GM12878 (cell line): Measurements from ENCODE around the gene ACVR1B. TPM values are rescaled to one million over a fixed set of nuclear protein-coding genes. Genes with fewer than 3 reads are reported as not detected.

Experiments used
- ATAC-seq: fragments of 200-7000 bp; cut with Tn5 transposase; 3 replicates; pipeline ENCODE4 v1.9.1; 2020; ENCODE audit warnings: mild to moderate bottlenecking, moderate library complexity
- BruUV-seq: library from RNA; stranded (reverse); fragments of 400-500 nt; replicated peaks from 2 replicates; lab custom pipeline; 2021; lab: Mats Ljungman, UMichigan
- CTCF ChIA-PET: fragments of 300-600 bp; sonication (Branson Sonifier 250); formaldehyde crosslinking; extraction: SDS; loops from one replicate; lab custom pipeline; 2021; ENCODE audit warnings: inconsistent platforms; lab: Yijun Ruan, JAX
- POLR2A ChIA-PET: fragments of 350-600 bp; formaldehyde crosslinking; extraction: SDS; loops from one replicate; lab custom pipeline; 2021; ENCODE audit warnings: inconsistent platforms; lab: Charles Lee
- RAD21 ChIA-PET: fragments of 300-600 bp; sonication (Branson Sonifier 250); formaldehyde crosslinking; loops from one replicate; lab custom pipeline; 2023; ENCODE audit warnings: antibody characterized with exemption; ENCODE audit not compliant: unreplicated experiment; lab: Charles Lee
- SMC1A ChIA-PET: fragments of 300-600 bp; sonication (Branson Sonifier 250); formaldehyde crosslinking; loops from one replicate; lab custom pipeline; 2023; ENCODE audit not compliant: unreplicated experiment, uncharacterized antibody; lab: Charles Lee
- DNase-seq: peaks from one replicate; pipeline ENCODE4 v3.0.0-alpha.2; 2011; ENCODE audit warnings: low read depth, low spot score
- FAIRE-seq: peaks from 3 replicates; lab custom pipeline; 2011; peaks lifted over from hg19 to GRCh38; lab: Jason Lieb, UNC
- H2AFZ ChIP-seq: 2 replicates; pipeline ENCODE4 v1.6.0; 2011; ENCODE audit warnings: low read depth, low read length, control low read depth; ENCODE audit not compliant: control insufficient read depth
- H3K27ac ChIP-seq: 2 replicates; pipeline ENCODE4 v1.5.1; 2011; ENCODE audit warnings: control low read depth; ENCODE audit not compliant: control insufficient read depth, insufficient read depth
- H3K27me3 ChIP-seq, 2 experiments: replicated peaks in 1 of 2; 2 replicates each; pipeline versions ENCODE4 v1.6.0 to v1.6.1; 2011; ENCODE audit warnings: low read length in 1 of 2; ENCODE audit not compliant: control insufficient read depth in 2 of 2, insufficient read depth in 2 of 2
- H3K36me3 ChIP-seq, 2 experiments: 2 replicates each; pipeline ENCODE4 v1.5.1; 2011; ENCODE audit warnings: low read length in 1 of 2; ENCODE audit not compliant: control insufficient read depth in 2 of 2, insufficient read depth in 2 of 2
- H3K4me1 ChIP-seq: 2 replicates; pipeline ENCODE4 v1.6.1; 2011; ENCODE audit warnings: mild to moderate bottlenecking, low read length, moderate library complexity, mixed read lengths; ENCODE audit not compliant: control insufficient read depth, insufficient read depth
- H3K4me2 ChIP-seq: 2 replicates; pipeline ENCODE4 v1.6.0; 2011; ENCODE audit warnings: control low read depth; ENCODE audit not compliant: control insufficient read depth, insufficient read depth
- H3K4me3 ChIP-seq: fragments of 200-600 bp; sonication (generic); 2 replicates; pipeline ENCODE4 v1.5.1; 2016
- H3K79me2 ChIP-seq: 2 replicates; pipeline ENCODE4 v1.6.0; 2011; ENCODE audit warnings: low read length; ENCODE audit not compliant: control insufficient read depth, insufficient read depth
- H3K9ac ChIP-seq: 2 replicates; pipeline ENCODE4 v1.8.0; 2011; ENCODE audit warnings: low read length, control low read depth, mixed read lengths; ENCODE audit not compliant: control insufficient read depth, insufficient read depth
- H3K9me3 ChIP-seq: replicated peaks from 3 replicates; pipeline ENCODE4 v1.5.1; 2011; ENCODE audit warnings: mild to moderate bottlenecking, low read length; ENCODE audit not compliant: control insufficient read depth, insufficient read depth
- H4K20me1 ChIP-seq: 2 replicates; pipeline ENCODE4 v1.6.0; 2011; ENCODE audit not compliant: control insufficient read depth, insufficient read depth
- BHLHE40 ChIP-seq, 2 experiments: fragments of 450-650 bp in 1 of 2; IDR thresholded peaks; 2 replicates each; pipeline ENCODE4 v1.6.1; 2011 to 2017; ENCODE audit warnings: low read depth in 2 of 2, borderline replicate concordance in 1 of 2, improper control_type of control experiment in 1 of 2, low read length in 1 of 2, mild to moderate bottlenecking in 1 of 2
- IKZF1 ChIP-seq: fragments of 450-650 bp; conservative IDR thresholded peaks from 2 replicates; pipeline ENCODE4 v1.6.1; 2017; ENCODE audit warnings: antibody characterized with exemption, mild to moderate bottlenecking
- NFYA ChIP-seq: IDR thresholded peaks from 2 replicates; pipeline ENCODE4 v1.6.1; 2011; ENCODE audit warnings: low read depth, mild to moderate bottlenecking, low read length, improper control_type of control experiment, borderline replicate concordance
- NR2C2 ChIP-seq: IDR thresholded peaks from 2 replicates; pipeline ENCODE4 v1.6.1; 2011; ENCODE audit warnings: borderline replicate concordance, low read depth; ENCODE audit not compliant: control insufficient read depth, insufficient read length
- RB1 ChIP-seq: fragments of 450-650 bp; formaldehyde crosslinking; IDR thresholded peaks from 2 replicates; pipeline ENCODE4 v1.6.1; 2017; ENCODE audit warnings: mild to moderate bottlenecking, borderline replicate concordance
- TCF3 ChIP-seq: IDR thresholded peaks from 2 replicates; pipeline ENCODE4 v1.6.1; 2012; ENCODE audit warnings: low read depth, mild to moderate bottlenecking, low read length, borderline replicate concordance; ENCODE audit not compliant: insufficient read depth
- WGBS: methylation state at CpG from one replicate; pipeline ENCODE4 v1.1.6; 2016; ENCODE audit warnings: low lambda C conversion rate; ENCODE audit not compliant: insufficient replicate concordance, insufficient coverage; ENCODE audit errors: missing lambda C conversion rate; 5-methylcytosine and 5-hydroxymethylcytosine counted together
- in situ Hi-C: fragments of 300-500 bp; cut with MboI; formaldehyde crosslinking; loops from 9 replicates; pipeline ENCODE4 v1.14.3; 2018; ENCODE audit warnings: mixed read lengths
- intact Hi-C: fragments of 100-400 bp; cut with micrococcal nuclease; formaldehyde crosslinking; loops from one replicate; pipeline ENCODE4 v1.14.2; 2022; ENCODE audit not compliant: unreplicated experiment
- polyA plus RNA-seq, 11 experiments: library from polyadenylated mRNA; depleted of rRNA in 4 of 11; unstranded in 6 of 11; stranded (reverse) in 5 of 11; fragments of >200 nt; fragmentation: Nextera tagmentation in 4 of 11; fragmentation: Illumina TruSeq in 1 of 11; extraction: Ambion mirVana in 4 of 11; extraction: Trizol in 1 of 11; gene quantifications; 1 replicate in 1 of 11; 2 replicates in 10 of 11; pipeline versions ENCODE4 v1.2.1 to v1.2.3, GENCODE V29; 2011 to 2016; ENCODE audit warnings: inconsistent platforms in 2 of 11, missing spikeins in 2 of 11, low read depth in 1 of 11
- total RNA-seq, 4 experiments: library from RNA; depleted of rRNA in 3 of 4; stranded (reverse); fragments of >200 nt in 3 of 4; fragmentation: Illumina TruSeq in 1 of 4; extraction: Trizol in 1 of 4; gene quantifications; 2 replicates each; pipeline versions ENCODE4 v1.2.1 to v1.2.3, GENCODE V29; 2013 to 2021
- TF ChIP-seq, protein P1 (sequence below), 3 experiments: IDR thresholded peaks in 2 of 3; conservative IDR thresholded peaks in 1 of 3; 2 replicates each; pipeline ENCODE4 v1.5.1; 2011; ENCODE audit warnings: low read depth in 3 of 3, low read length in 3 of 3, mild to moderate bottlenecking in 3 of 3, control low read depth in 2 of 3, moderate library complexity in 2 of 3, inconsistent platforms in 1 of 3, mixed read lengths in 1 of 3; ENCODE audit not compliant: control insufficient read depth in 2 of 3, insufficient read depth in 1 of 3; ENCODE audit errors: extremely low read depth in 1 of 3

The ACVR1B gene
- total and polyA plus RNA-seq, 10 of the 15 experiments (the other 5 are each of a cell fraction or from before 2014, with no cell fraction given) = 0.02 to 0.69 (median 0.16) TPM; not detected in 2

DNA sequence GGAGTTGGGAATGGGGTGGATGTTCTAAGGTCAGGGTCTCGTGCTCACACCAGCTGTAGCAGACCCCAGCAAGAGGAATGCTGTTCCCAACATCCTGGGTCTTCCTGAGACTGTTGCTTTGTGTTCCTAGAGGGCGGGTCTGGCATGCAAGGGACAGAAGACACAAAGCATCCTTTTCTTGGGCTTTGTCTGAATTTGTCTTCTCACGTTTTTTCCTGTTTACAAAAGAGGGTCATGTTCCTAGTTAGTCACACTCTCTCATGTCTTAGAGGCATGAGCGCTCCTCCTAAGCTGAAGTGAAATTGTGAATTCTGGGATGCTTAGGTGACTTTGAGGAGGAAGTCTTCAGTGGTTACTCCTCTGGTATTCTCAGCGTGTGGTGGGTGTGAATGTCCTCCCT is 45.6 kb downstream of the ACVR1B start:
- POLR2A ChIA-PET = interaction anchor here (0.6 kb wide), 1 partner anchor 28 kb away, joined by 4 read pairs; no protein-coding TSS in a partner anchor
- no peak for FAIRE-seq

More for the DNA sequence above, 45.6 kb downstream of the ACVR1B start:
- 26% methylated on average over 5 of the region's 5 CpGs for WGBS
- RAD21 ChIA-PET = interaction anchor here (1.6 kb wide), 1 partner anchor 28 kb away, joined by 10 read pairs; no protein-coding TSS in a partner anchor
- TF ChIP-seq TCF3 = no peak
- no peak for TF ChIP-seq IKZF1
- TF ChIP-seq, protein P1, sequence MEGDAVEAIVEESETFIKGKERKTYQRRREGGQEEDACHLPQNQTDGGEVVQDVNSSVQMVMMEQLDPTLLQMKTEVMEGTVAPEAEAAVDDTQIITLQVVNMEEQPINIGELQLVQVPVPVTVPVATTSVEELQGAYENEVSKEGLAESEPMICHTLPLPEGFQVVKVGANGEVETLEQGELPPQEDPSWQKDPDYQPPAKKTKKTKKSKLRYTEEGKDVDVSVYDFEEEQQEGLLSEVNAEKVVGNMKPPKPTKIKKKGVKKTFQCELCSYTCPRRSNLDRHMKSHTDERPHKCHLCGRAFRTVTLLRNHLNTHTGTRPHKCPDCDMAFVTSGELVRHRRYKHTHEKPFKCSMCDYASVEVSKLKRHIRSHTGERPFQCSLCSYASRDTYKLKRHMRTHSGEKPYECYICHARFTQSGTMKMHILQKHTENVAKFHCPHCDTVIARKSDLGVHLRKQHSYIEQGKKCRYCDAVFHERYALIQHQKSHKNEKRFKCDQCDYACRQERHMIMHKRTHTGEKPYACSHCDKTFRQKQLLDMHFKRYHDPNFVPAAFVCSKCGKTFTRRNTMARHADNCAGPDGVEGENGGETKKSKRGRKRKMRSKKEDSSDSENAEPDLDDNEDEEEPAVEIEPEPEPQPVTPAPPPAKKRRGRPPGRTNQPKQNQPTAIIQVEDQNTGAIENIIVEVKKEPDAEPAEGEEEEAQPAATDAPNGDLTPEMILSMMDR (IDR thresholded peaks at IDR 0.05 in 2 of 3, conservative IDR thresholded peaks at IDR 0.05 in 1 of 3; ENCODE audit: control insufficient read depth in 2 of 3, extremely low read depth in 1 of 3, insufficient read depth in 1 of 3, low read depth in 3 of 3, low read length in 3 of 3) = no peak
- TF ChIP-seq BHLHE40 (IDR thresholded peaks at IDR 0.05; ENCODE audit: borderline replicate concordance in 1 of 2, low read depth in 2 of 2, low read length in 1 of 2) = no peak
- no peak for TF ChIP-seq RB1
- TF ChIP-seq NR2C2 = no peak
- no peak for TF ChIP-seq NFYA
- Histone ChIP-seq H3K4me1 (no peaks in the 10 kb centered on the region), H2AFZ (no peak overlapping the region), H3K9ac (no peak overlapping the region), H3K4me2 (no peak overlapping the region), H4K20me1 (no peaks in the 10 kb centered on the region), H3K27ac (no peak overlapping the region), H3K79me2 (no peaks in the 10 kb centered on the region), H3K36me3 (no peaks in the 10 kb centered on the region), H3K27me3 (no peaks in the 10 kb centered on the region), H3K9me3 (no peaks in the 10 kb centered on the region), H3K4me3 (no peak overlapping the region)
- intact Hi-C loops (no loop called here), in situ Hi-C loops (no loop called here)
- no peak for DNase-seq
- CTCF ChIA-PET = interaction anchor here (0.6 to 14.4 kb wide), 5 partner anchors 22 to 468 kb away, joined by 3 to 334 read pairs (median 3); no protein-coding TSS in a partner anchor
- ATAC-seq = no peak
- BruUV-seq = no TSS peak
- SMC1A ChIA-PET = interaction anchor here (2.2 to 3.2 kb wide), 2 partner anchors 24 to 28 kb away, joined by 7 to 23 read pairs; no protein-coding TSS in a partner anchor
